Mesenteric fat pad (tissue), 1 donor: ENCODE data around the gene SCN3A. TPM values are rescaled to one million over a fixed set of nuclear protein-coding genes. Genes with fewer than 3 reads are reported as not detected.

ENCODE experiments used
- DNase-seq: peaks from one replicate; pipeline ENCODE4 v3.0.0-alpha.2; 2020; ENCODE audit warnings: low spot score
- long read RNA-seq: library from polyadenylated mRNA; unstranded; transcript quantifications from one replicate; pipeline ENCODE4 v2.0.0, GENCODE V29; 2020
- total RNA-seq: library from RNA; stranded (reverse); fragmentation: NEBNext Ultra II Directional; extraction: Animal tissue kit (Norgen Biotek cat#: 25700); gene quantifications from one replicate; pipeline ENCODE4 v1.2.1, GENCODE V29; 2021
- donor health status: DM: yes; HTN: yes; CAD: no.

Gene SCN3A
- 1.3 TPM for total RNA-seq
- long read RNA-seq = 0 reads

GRCh38 chr2:165203689-165204559 is at the start of gene SCN3A:
Gene SCN3A (minus strand): TSS chr2:165204050. CDS start chr2:165176394, 27,656 bp downstream.
- no peak for DNase-seq

- no peak for DNase-seq
Observed at GRCh38 chr2:165253178-165253577, 49.3 kb upstream of the SCN3A start.

GRCh38 chr2:165251366-165251765 is 47.5 kb upstream of the SCN3A start:
- no peak for DNase-seq

- DNase-seq = no peak
Observed at GRCh38 chr2:165248238-165248637, 44.4 kb upstream of the SCN3A start.

- DNase-seq = no peak
Observed at GRCh38 chr2:165245081-165245793, 41.4 kb upstream of the SCN3A start.

- DNase-seq = no peak
Observed at GRCh38 chr2:165240916-165241315, 37.1 kb upstream of the SCN3A start.

GRCh38 chr2:165239856-165240515 is 36.1 kb upstream of the SCN3A start:
- DNase-seq = no peak

GRCh38 chr2:165239230-165239629 is 35.4 kb upstream of the SCN3A start, which contains the start of gene SCN2A:
Gene SCN2A (plus strand): TSS chr2:165239414. CDS start chr2:165295824, 56,410 bp downstream.
- no peak for DNase-seq

GRCh38 chr2:165238295-165238694 is 34.4 kb upstream of the SCN3A start:
- no peak for DNase-seq

GRCh38 chr2:165237056-165237455 is 33.2 kb upstream of the SCN3A start:
- DNase-seq = no peak

GRCh38 chr2:165227571-165227970 is 23.7 kb upstream of the SCN3A start:
- no peak for DNase-seq

- no peak for DNase-seq
Observed at GRCh38 chr2:165224941-165225340, 21.1 kb upstream of the SCN3A start.

- DNase-seq = no peak
Observed at GRCh38 chr2:165219481-165219880, 15.6 kb upstream of the SCN3A start.

- DNase-seq = no peak
Observed at GRCh38 chr2:165214093-165214492, 10.2 kb upstream of the SCN3A start.

GRCh38 chr2:165208094-165208493 is 4.2 kb upstream of the SCN3A start:
- DNase-seq = no peak

GRCh38 chr2:165205865-165206264 is 2.0 kb upstream of the SCN3A start:
- DNase-seq = no peak

GRCh38 chr2:165202239-165202638 is 1.6 kb downstream of the SCN3A start:
- no peak for DNase-seq

GRCh38 chr2:165198181-165198580 is 5.7 kb downstream of the SCN3A start:
- no peak for DNase-seq

- no peak for DNase-seq
Observed at GRCh38 chr2:165197346-165197745, 6.5 kb downstream of the SCN3A start.

GRCh38 chr2:165196411-165196810 is 7.4 kb downstream of the SCN3A start:
- no peak for DNase-seq

GRCh38 chr2:165193178-165193777 is 10.6 kb downstream of the SCN3A start:
- no peak for DNase-seq
